Prostate gland (tissue), 2 donors: ENCODE results near the gene ANAPC1.

Experiments used
- POLR2AphosphoS5 ChIP-seq: sonication (generic); formaldehyde crosslinking; IDR thresholded peaks from one replicate; pipeline ENCODE4 v1.6.1; 2017; ENCODE audit warnings: antibody characterized with exemption
- TF ChIP-seq, protein P1 (sequence below), 4 experiments: fragments of 200-600 bp in 2 of 4; fragments of 450-650 bp in 2 of 4; sonication (generic) in 2 of 4; IDR thresholded peaks; 1 replicate in 3 of 4; 2 replicates in 1 of 4; pipeline ENCODE4 v1.5.1; 2016 to 2019; ENCODE audit warnings: antibody characterized with exemption in 4 of 4, mild to moderate bottlenecking in 2 of 4, moderate library complexity in 2 of 4

DNA sequence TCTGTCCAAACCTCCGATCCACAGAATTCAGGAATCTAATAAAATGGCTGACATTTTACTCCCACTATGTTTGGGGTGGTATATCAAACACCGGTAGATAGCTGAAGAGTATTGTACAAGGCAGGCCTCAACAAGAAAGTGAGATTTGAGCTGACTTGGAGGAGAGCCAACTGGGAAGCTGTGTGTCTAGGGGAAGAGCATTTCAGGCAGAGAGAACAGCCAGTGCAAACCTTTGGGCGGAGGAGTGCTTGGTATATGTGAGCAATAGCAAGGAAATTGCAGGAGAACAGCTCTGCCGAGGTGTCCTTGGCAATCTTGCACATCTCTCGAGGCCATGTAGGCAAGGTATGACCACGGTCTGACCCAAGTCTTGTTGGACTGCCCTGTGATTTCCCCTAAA is 12.6 kb upstream of the ANAPC1 start:
- TF ChIP-seq, protein P1, sequence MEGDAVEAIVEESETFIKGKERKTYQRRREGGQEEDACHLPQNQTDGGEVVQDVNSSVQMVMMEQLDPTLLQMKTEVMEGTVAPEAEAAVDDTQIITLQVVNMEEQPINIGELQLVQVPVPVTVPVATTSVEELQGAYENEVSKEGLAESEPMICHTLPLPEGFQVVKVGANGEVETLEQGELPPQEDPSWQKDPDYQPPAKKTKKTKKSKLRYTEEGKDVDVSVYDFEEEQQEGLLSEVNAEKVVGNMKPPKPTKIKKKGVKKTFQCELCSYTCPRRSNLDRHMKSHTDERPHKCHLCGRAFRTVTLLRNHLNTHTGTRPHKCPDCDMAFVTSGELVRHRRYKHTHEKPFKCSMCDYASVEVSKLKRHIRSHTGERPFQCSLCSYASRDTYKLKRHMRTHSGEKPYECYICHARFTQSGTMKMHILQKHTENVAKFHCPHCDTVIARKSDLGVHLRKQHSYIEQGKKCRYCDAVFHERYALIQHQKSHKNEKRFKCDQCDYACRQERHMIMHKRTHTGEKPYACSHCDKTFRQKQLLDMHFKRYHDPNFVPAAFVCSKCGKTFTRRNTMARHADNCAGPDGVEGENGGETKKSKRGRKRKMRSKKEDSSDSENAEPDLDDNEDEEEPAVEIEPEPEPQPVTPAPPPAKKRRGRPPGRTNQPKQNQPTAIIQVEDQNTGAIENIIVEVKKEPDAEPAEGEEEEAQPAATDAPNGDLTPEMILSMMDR (IDR thresholded peaks at IDR 0.05) = no peak
- no peak for TF ChIP-seq POLR2AphosphoS5
